ENCODE data around the gene ATP7A.
"Not testable (repeated sequence)": the region's sequence is repeated elsewhere in the genome, so short reads cannot be mapped to it uniquely, and the experiment has no call there.

- TF ChIP-seq CTCF (IDR thresholded peaks at IDR 0.05); RFX5 (IDR thresholded peaks at IDR 0.05; ENCODE audit: low read length); TAF1 (IDR thresholded peaks at IDR 0.05; ENCODE audit: borderline replicate concordance, low read depth, low read length); FOXJ3 (CRISPR knock-in tag; IDR thresholded peaks at IDR 0.05); EP300 (IDR thresholded peaks at IDR 0.05; ENCODE audit: borderline replicate concordance in 1 of 2, low read depth in 1 of 2, low read length in 1 of 2); CHD2 (IDR thresholded peaks at IDR 0.05; ENCODE audit: low read length, partially characterized antibody); RCOR1 (IDR thresholded peaks at IDR 0.05; ENCODE audit: low read length); SMC3 (IDR thresholded peaks at IDR 0.05; ENCODE audit: low read depth, low read length); SIN3A (IDR thresholded peaks at IDR 0.05; ENCODE audit: borderline replicate concordance, low read depth, low read length); REST (IDR thresholded peaks at IDR 0.05; ENCODE audit: low read depth, low read length); MAX (IDR thresholded peaks at IDR 0.05; ENCODE audit: low read depth): not testable (repeated sequence)
Measured at GRCh38 chrX:78073147-78074077, 162.9 kb downstream of the ATP7A start.
